ENCODE measurements around the gene ZNF91.

DNA sequence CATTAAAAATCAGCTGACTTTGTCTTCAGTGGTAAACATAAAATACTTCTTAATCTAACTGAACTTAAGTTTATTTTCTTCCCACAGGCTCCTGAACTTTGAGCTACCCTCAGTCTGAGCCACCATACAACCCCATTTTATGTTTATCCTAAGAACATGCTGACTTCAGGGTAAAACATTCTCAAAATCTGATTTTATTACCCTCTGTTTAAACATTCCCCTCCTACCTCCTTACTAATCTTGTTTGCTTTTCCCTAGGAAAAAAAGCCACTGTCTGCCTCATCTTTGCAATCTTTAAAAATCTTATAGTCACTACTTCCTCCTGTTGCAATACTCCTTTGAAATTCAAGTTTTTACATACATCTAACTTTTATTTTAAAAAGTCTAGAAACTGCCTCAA lies 4.0 kb downstream of the ZNF91 start:
- TF ChIP-seq NFIC (IDR thresholded peaks at IDR 0.05; ENCODE audit: low read depth, low read length): no peak
- TF ChIP-seq POLR2A (IDR thresholded peaks at IDR 0.05; ENCODE audit: low read depth, low read length): no peak
- TF ChIP-seq BHLHE40 (IDR thresholded peaks at IDR 0.05; ENCODE audit: borderline replicate concordance in 1 of 2, low read depth in 2 of 2, low read length in 1 of 2): no peak
